Neural cell (in vitro differentiated cells): Measurements from ENCODE around the gene MAJIN.

Experiments used
- EP300 ChIP-seq: fragments of 450-650 bp; conservative IDR thresholded peaks from 2 replicates; pipeline ENCODE4 v1.6.1; 2014; ENCODE audit warnings: antibody characterized with exemption, mild to moderate bottlenecking, moderate library complexity; ENCODE audit not compliant: poor library complexity, severe bottlenecking
- EZH2 ChIP-seq: fragments of 200-600, 300-800 bp; shearing (Covaris generic), sonication (generic); IDR thresholded peaks from 2 replicates; pipeline ENCODE4 v1.6.1; 2014; ENCODE audit warnings: antibody characterized with exemption, low read length, borderline replicate concordance, mild to moderate bottlenecking; ENCODE audit not compliant: insufficient read depth, poor library complexity, severe bottlenecking
- MXI1 ChIP-seq: fragments of 450-650 bp; conservative IDR thresholded peaks from 2 replicates; pipeline ENCODE4 v1.6.1; 2014; ENCODE audit warnings: antibody characterized with exemption, mild to moderate bottlenecking; ENCODE audit not compliant: poor library complexity, severe bottlenecking
- POLR2AphosphoS5 ChIP-seq: IDR thresholded peaks from 2 replicates; pipeline ENCODE4 v1.6.1; 2012
- RAD21 ChIP-seq: fragments of 450-650 bp; conservative IDR thresholded peaks from 2 replicates; pipeline ENCODE4 v1.6.1; 2014; ENCODE audit warnings: antibody characterized with exemption, mild to moderate bottlenecking, moderate library complexity
- TAF1 ChIP-seq: IDR thresholded peaks from 2 replicates; pipeline ENCODE4 v1.6.1; 2012; ENCODE audit warnings: low read depth
- TF ChIP-seq, protein P1 (sequence below): fragments of 450-650 bp; IDR thresholded peaks from 2 replicates; pipeline ENCODE4 v1.5.1; 2014; ENCODE audit warnings: antibody characterized with exemption, mild to moderate bottlenecking, moderate library complexity; ENCODE audit not compliant: poor library complexity, severe bottlenecking
- TF ChIP-seq, protein P2 (sequence below): IDR thresholded peaks from 2 replicates; pipeline ENCODE4 v1.6.1; 2012; ENCODE audit warnings: borderline replicate concordance

DNA sequence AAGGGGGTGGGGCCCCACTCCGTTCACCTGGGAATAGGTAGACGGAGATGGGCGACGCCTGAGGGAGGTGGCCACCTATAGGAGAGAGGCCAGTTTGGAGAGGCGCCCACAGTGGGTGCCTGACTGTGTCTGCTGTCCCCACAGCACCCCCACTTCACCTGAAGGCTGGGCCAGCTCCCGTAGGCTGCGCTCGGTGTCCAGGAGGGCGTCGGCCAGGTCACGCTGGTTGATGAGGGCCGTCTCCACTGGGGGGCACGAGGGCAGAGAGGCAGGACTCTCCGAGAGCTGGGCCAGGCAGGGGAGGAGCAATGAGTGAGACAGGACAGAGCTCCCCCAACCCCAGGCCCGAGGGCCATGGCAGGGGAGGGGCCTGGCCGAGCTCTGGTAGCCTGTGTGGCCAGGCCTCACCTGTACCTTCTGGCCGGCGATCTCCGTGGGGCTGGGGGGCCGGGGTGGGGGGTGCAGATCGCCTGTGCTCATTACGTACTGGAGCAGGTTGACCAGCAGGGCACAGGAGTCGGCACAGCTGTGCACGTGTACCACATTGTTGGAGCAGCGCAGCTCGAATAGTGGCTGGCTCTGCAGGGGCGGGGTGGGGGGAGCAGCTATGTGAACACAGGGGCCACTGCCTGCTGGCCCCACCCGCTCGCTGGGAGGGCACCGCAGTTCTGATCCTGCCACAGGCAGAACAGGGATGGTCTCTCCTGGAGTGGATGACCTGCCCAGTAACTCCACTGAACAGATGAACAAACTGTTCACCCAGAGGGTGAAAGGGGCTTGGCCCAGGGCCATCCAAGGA, 69.6 kb downstream of the MAJIN start:
- TF ChIP-seq MXI1 (no peak), EZH2 (no peak), POLR2AphosphoS5 (no peak), EP300 (no peak), TAF1 (no peak), RAD21 (no peak)
- TF ChIP-seq, protein P1, sequence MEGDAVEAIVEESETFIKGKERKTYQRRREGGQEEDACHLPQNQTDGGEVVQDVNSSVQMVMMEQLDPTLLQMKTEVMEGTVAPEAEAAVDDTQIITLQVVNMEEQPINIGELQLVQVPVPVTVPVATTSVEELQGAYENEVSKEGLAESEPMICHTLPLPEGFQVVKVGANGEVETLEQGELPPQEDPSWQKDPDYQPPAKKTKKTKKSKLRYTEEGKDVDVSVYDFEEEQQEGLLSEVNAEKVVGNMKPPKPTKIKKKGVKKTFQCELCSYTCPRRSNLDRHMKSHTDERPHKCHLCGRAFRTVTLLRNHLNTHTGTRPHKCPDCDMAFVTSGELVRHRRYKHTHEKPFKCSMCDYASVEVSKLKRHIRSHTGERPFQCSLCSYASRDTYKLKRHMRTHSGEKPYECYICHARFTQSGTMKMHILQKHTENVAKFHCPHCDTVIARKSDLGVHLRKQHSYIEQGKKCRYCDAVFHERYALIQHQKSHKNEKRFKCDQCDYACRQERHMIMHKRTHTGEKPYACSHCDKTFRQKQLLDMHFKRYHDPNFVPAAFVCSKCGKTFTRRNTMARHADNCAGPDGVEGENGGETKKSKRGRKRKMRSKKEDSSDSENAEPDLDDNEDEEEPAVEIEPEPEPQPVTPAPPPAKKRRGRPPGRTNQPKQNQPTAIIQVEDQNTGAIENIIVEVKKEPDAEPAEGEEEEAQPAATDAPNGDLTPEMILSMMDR: no peak
- TF ChIP-seq, protein P2, sequence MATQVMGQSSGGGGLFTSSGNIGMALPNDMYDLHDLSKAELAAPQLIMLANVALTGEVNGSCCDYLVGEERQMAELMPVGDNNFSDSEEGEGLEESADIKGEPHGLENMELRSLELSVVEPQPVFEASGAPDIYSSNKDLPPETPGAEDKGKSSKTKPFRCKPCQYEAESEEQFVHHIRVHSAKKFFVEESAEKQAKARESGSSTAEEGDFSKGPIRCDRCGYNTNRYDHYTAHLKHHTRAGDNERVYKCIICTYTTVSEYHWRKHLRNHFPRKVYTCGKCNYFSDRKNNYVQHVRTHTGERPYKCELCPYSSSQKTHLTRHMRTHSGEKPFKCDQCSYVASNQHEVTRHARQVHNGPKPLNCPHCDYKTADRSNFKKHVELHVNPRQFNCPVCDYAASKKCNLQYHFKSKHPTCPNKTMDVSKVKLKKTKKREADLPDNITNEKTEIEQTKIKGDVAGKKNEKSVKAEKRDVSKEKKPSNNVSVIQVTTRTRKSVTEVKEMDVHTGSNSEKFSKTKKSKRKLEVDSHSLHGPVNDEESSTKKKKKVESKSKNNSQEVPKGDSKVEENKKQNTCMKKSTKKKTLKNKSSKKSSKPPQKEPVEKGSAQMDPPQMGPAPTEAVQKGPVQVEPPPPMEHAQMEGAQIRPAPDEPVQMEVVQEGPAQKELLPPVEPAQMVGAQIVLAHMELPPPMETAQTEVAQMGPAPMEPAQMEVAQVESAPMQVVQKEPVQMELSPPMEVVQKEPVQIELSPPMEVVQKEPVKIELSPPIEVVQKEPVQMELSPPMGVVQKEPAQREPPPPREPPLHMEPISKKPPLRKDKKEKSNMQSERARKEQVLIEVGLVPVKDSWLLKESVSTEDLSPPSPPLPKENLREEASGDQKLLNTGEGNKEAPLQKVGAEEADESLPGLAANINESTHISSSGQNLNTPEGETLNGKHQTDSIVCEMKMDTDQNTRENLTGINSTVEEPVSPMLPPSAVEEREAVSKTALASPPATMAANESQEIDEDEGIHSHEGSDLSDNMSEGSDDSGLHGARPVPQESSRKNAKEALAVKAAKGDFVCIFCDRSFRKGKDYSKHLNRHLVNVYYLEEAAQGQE: no peak
